Fibroblast of mammary gland (primary cell): ENCODE data around the gene UNCX.

Experiments
- DNase-seq: peaks from one replicate; pipeline ENCODE4 v3.0.0-alpha.2; 2010; ENCODE audit warnings: low read depth
- H3K4me3 ChIP-seq: 2 replicates; pipeline ENCODE4 v1.5.1; 2011; ENCODE audit warnings: low read depth, mild to moderate bottlenecking, low read length, moderate library complexity; ENCODE audit not compliant: control insufficient read depth
- CTCF ChIP-seq: conservative IDR thresholded peaks from 2 replicates; pipeline ENCODE4 v1.5.1; 2011; ENCODE audit warnings: low read depth, low read length, inconsistent platforms; ENCODE audit not compliant: control insufficient read depth, insufficient read depth

Gene UNCX

GRCh38 chr7:1220000-1220726 lies 12.5 kb upstream of the UNCX start:
- TF ChIP-seq CTCF: no peak
- no peak for DNase-seq
- H3K4me3 ChIP-seq: no peak overlapping the region

- no peak for DNase-seq
- no peak overlapping the region for H3K4me3 ChIP-seq
- TF ChIP-seq CTCF: no peak
Measured at GRCh38 chr7:1220977-1221745, 11.5 kb upstream of the UNCX start.

GRCh38 chr7:1223196-1223981 lies 9.3 kb upstream of the UNCX start:
- no peak overlapping the region for H3K4me3 ChIP-seq
- no peak for DNase-seq
- TF ChIP-seq CTCF: no peak

GRCh38 chr7:1224086-1224716 lies 8.5 kb upstream of the UNCX start:
- no peak overlapping the region for H3K4me3 ChIP-seq
- no peak for TF ChIP-seq CTCF
- DNase-seq: no peak

GRCh38 chr7:1225030-1225429 lies 7.6 kb upstream of the UNCX start:
- TF ChIP-seq CTCF: no peak
- H3K4me3 ChIP-seq: no peak overlapping the region
- DNase-seq: no peak

GRCh38 chr7:1225441-1226185 lies 7.1 kb upstream of the UNCX start:
- TF ChIP-seq CTCF: peak; percentile 40
- no peak overlapping the region for H3K4me3 ChIP-seq
- DNase-seq: no peak
